KMS-11 (cell line): ENCODE data around the gene RPL35.

Experiments
- H2AFZ ChIP-seq: fragments of 200-600 bp; sonication (generic); 2 replicates; pipeline ENCODE4 v1.6.1; 2016; ENCODE audit warnings: antibody characterized with exemption, mixed run types, low read depth
- H3K27ac ChIP-seq: fragments of 200-600 bp; sonication (generic); 2 replicates; pipeline ENCODE4 v1.6.1; 2016; ENCODE audit warnings: mild to moderate bottlenecking, mixed run types
- H3K27me3 ChIP-seq: fragments of 200-600 bp; sonication (generic); 2 replicates; pipeline ENCODE4 v1.6.1; 2017; ENCODE audit warnings: mild to moderate bottlenecking, low read depth, mixed run types, moderate library complexity; ENCODE audit not compliant: insufficient read depth
- H3K36me3 ChIP-seq: fragments of 200-600 bp; sonication (generic); 2 replicates; pipeline ENCODE4 v1.6.1; 2017; ENCODE audit warnings: mild to moderate bottlenecking, mixed run types; ENCODE audit not compliant: insufficient read depth
- H3K4me1 ChIP-seq: fragments of 200-600 bp; sonication (generic); 2 replicates; pipeline ENCODE4 v1.6.1; 2016; ENCODE audit warnings: mild to moderate bottlenecking, low read depth, mixed run types; ENCODE audit not compliant: poor library complexity, severe bottlenecking
- H3K4me2 ChIP-seq: fragments of 200-600 bp; sonication (generic); 2 replicates; pipeline ENCODE4 v1.7.0; 2016; ENCODE audit warnings: mild to moderate bottlenecking, mixed run types
- H3K4me3 ChIP-seq: fragments of 200-600 bp; sonication (generic); IDR thresholded peaks from 2 replicates; pipeline ENCODE4 v1.6.1; 2017; ENCODE audit warnings: low read depth, low read length, mixed read lengths; ENCODE audit not compliant: insufficient read depth
- H3K79me2 ChIP-seq: fragments of 200-600 bp; sonication (generic); 2 replicates; pipeline ENCODE4 v1.6.1; 2016; ENCODE audit warnings: low read depth, mixed run types; ENCODE audit not compliant: insufficient read depth
- H3K9ac ChIP-seq: fragments of 200-600 bp; sonication (generic); 2 replicates; pipeline ENCODE4 v1.6.1; 2016; ENCODE audit warnings: mild to moderate bottlenecking, mixed run types
- H4K20me1 ChIP-seq: fragments of 200-600 bp; sonication (generic); 2 replicates; pipeline ENCODE4 v1.6.1; 2016; ENCODE audit warnings: mild to moderate bottlenecking, mixed run types; ENCODE audit not compliant: insufficient read depth
- CTCF ChIP-seq: fragments of 200-600 bp; sonication (generic); conservative IDR thresholded peaks from 2 replicates; pipeline ENCODE4 v1.6.1; 2017; ENCODE audit warnings: low read depth, mild to moderate bottlenecking, antibody characterized with exemption, low read length, moderate library complexity, mixed read lengths

Gene RPL35

GRCh38 chr9:124812441-124812876, 49.3 kb downstream of the RPL35 start:
- TF ChIP-seq CTCF = no peak
- no peaks in the 10 kb centered on the region for H3K4me1 ChIP-seq
- H3K9ac ChIP-seq = no peak overlapping the region
- no peaks in the 10 kb centered on the region for H3K27me3 ChIP-seq
- H3K4me3 ChIP-seq = no peak overlapping the region
- no peak overlapping the region for H3K27ac ChIP-seq
- H2AFZ ChIP-seq = no peak overlapping the region
- H4K20me1 ChIP-seq = no peaks in the 10 kb centered on the region
- H3K4me2 ChIP-seq = no peak overlapping the region
- H3K36me3 ChIP-seq = no peaks in the 10 kb centered on the region
- no peaks in the 10 kb centered on the region for H3K79me2 ChIP-seq

GRCh38 chr9:124810663-124811355, 50.9 kb downstream of the RPL35 start:
- no peaks in the 10 kb centered on the region for H3K4me1 ChIP-seq
- no peak overlapping the region for H2AFZ ChIP-seq
- no peaks in the 10 kb centered on the region for H3K36me3 ChIP-seq
- TF ChIP-seq CTCF = no peak
- no peaks in the 10 kb centered on the region for H4K20me1 ChIP-seq
- H3K4me2 ChIP-seq = no peak overlapping the region
- no peak overlapping the region for H3K9ac ChIP-seq
- no peak overlapping the region for H3K4me3 ChIP-seq
- no peak overlapping the region for H3K27ac ChIP-seq
- no peaks in the 10 kb centered on the region for H3K79me2 ChIP-seq
- H3K27me3 ChIP-seq = no peaks in the 10 kb centered on the region

- no peak overlapping the region for H3K4me2 ChIP-seq
- no peak overlapping the region for H3K9ac ChIP-seq
- no peak overlapping the region for H2AFZ ChIP-seq
- no peak overlapping the region for H3K4me3 ChIP-seq
- H3K79me2 ChIP-seq = no peaks in the 10 kb centered on the region
- no peak overlapping the region for H3K27ac ChIP-seq
- H3K36me3 ChIP-seq = no peaks in the 10 kb centered on the region
- H3K4me1 ChIP-seq = no peaks in the 10 kb centered on the region
- no peaks in the 10 kb centered on the region for H4K20me1 ChIP-seq
- no peaks in the 10 kb centered on the region for H3K27me3 ChIP-seq
- no peak for TF ChIP-seq CTCF
These were observed 51.8 kb downstream of the RPL35 start for GRCh38 chr9:124809741-124810500.

GRCh38 chr9:124809211-124809610, 52.5 kb downstream of the RPL35 start:
- H3K27ac ChIP-seq = no peak overlapping the region
- no peaks in the 10 kb centered on the region for H3K79me2 ChIP-seq
- no peak overlapping the region for H2AFZ ChIP-seq
- H3K9ac ChIP-seq = no peak overlapping the region
- no peaks in the 10 kb centered on the region for H4K20me1 ChIP-seq
- H3K4me2 ChIP-seq = no peak overlapping the region
- H3K4me1 ChIP-seq = no peaks in the 10 kb centered on the region
- no peaks in the 10 kb centered on the region for H3K36me3 ChIP-seq
- H3K27me3 ChIP-seq = no peaks in the 10 kb centered on the region
- TF ChIP-seq CTCF = no peak
- H3K4me3 ChIP-seq = no peak overlapping the region
